ENCODE measurements around the gene HDAC3. TPM values are rescaled to one million over a fixed set of nuclear protein-coding genes. Genes with fewer than 3 reads are reported as not detected.

Gene HDAC3
- total RNA-seq (2014; rRNA removed) (66.8 and 82.9 TPM in 2 replicates), Bru-seq, nascent RNA (percentile 69 among the genes with signal in this experiment), BruChase-seq, experiment 1, labeled RNA remaining after a 6-hour chase (percentile 83 among the genes with signal in this experiment), BruChase-seq, experiment 2, labeled RNA remaining after a 2-hour chase (percentile 85 among the genes with signal in this experiment)
- long read RNA-seq, transcript HDAC3-201 (15 exons, 1,959 nt): major isoform, 170 of 209 reads
- long read RNA-seq, partial matches to known transcripts: 10 of 209 reads
- long read RNA-seq, other reads (novel, unspliced or antisense): 26 of 209 reads

GRCh38 chr5:141636413-141637122 lies at the start of gene HDAC3, which contains the start of gene RELL2:
Gene HDAC3, minus strand, starts transcription at chr5:141636849. Its CDS starts 59 bp downstream, at chr5:141636790.
Gene RELL2, plus strand, starts transcription at chr5:141636997. Its CDS starts 1,229 bp downstream, at chr5:141638226.
- Histone ChIP-seq H3K79me2 (ENCODE audit: low read length) (peaks cover 46% of the 10 kb centered on the region), H3K27me3 (ENCODE audit: low read length) (no peaks in the 10 kb centered on the region), H3K4me1 (ENCODE audit: insufficient read depth, low read length) (peaks cover 34% of the 10 kb centered on the region), H2AFZ (ENCODE audit: low read length) (peak within 1 kb of the TSS; percentile 96), H3K4me2 (ENCODE audit: low read length) (peak within 1 kb of the TSS; percentile 94), H3K9me2 (replicated peaks; ENCODE audit: low read length) (no peaks in the 10 kb centered on the region), H3F3A (ENCODE audit: low read length, unreplicated experiment) (no peaks in the 10 kb centered on the region), H3K36me3 (ENCODE audit: low read depth, low read length) (no peaks in the 10 kb centered on the region), H3K4me3 (ENCODE audit: low read length) (peak within 1 kb of the TSS; percentile 98), H3K9ac (ENCODE audit: low read length) (peak within 1 kb of the TSS; percentile 93), H4K20me1 (ENCODE audit: low read length) (peaks cover 10% of the 10 kb centered on the region; the same call in 1 of the 2 replicates), H3K27ac (ENCODE audit: low read length) (peak within 1 kb of the TSS; percentile 26; the same call in 1 of the 2 replicates), H3K9me3 (ENCODE audit: low read length) (no peaks in the 10 kb centered on the region)
- BruUV-seq (replicated peaks): TSS peak; percentile 48
- ChIA-PET CTCF (interaction anchor here (1.7 to 2.1 kb wide), 2 partner anchors 17 to 44 kb away, joined by 7 to 16 read pairs; partner anchors contain the start of gene DIAPH1), POLR2A (ENCODE audit: unreplicated experiment) (interaction anchor here (0.5 to 1.3 kb wide), 4 partner anchors 15 to 1375 kb away, joined by 3 to 4 read pairs (median 4); partner anchors contain the start of gene DIAPH1)
- peak; percentile 89 for DNase-seq
- ATAC-seq: peak; percentile 87
- TF ChIP-seq CTCF (conservative IDR thresholded peaks at IDR 0.05; ENCODE audit: low read depth, low read length): no peak
- no peak for TF ChIP-seq EZH2phosphoT487 (IDR thresholded peaks at IDR 0.05; ENCODE audit: borderline replicate concordance, low read length)
- TF ChIP-seq EZH2 (IDR thresholded peaks at IDR 0.05; ENCODE audit: low read length, unreplicated experiment): no peak
- intact Hi-C loops (cut with micrococcal nuclease): loop anchor here (2.0 kb wide), 1 partner anchor 18 kb away; the partner anchor contains the start of gene DIAPH1

DNA sequence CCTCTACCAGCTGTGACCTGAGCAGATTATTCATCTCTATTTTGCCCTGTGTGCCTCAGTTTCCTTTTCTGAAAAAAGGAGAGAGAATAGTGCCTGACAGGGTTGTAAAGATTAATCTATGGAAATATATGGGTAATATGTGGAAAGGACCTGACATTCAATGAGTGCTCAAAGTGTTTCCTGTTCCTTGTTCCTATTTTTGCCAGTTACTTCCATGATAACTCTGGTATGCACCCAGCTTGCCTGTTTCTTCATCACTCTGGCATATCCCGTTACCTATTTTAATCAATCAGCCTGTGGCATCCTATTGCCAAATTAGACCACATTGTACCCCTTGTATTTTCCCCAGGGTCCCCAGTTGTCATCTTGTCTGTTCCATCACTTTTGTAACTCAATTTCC lies 48.9 kb upstream of the HDAC3 start:
- H3K36me3 ChIP-seq (ENCODE audit: low read depth, low read length): no peaks in the 10 kb centered on the region
- H3K79me2 ChIP-seq (ENCODE audit: low read length): peaks cover 3% of the 10 kb centered on the region
- no peaks in the 10 kb centered on the region for H4K20me1 ChIP-seq (ENCODE audit: low read length)
- ATAC-seq: no peak
- DNase-seq: no peak
- TF ChIP-seq EZH2 (IDR thresholded peaks at IDR 0.05; ENCODE audit: low read length, unreplicated experiment): no peak
- TF ChIP-seq CTCF (conservative IDR thresholded peaks at IDR 0.05; ENCODE audit: low read depth, low read length): no peak
- TF ChIP-seq EZH2phosphoT487 (IDR thresholded peaks at IDR 0.05; ENCODE audit: borderline replicate concordance, low read length): no peak
- CTCF ChIA-PET: no interaction called here
- no peak overlapping the region for H2AFZ ChIP-seq (ENCODE audit: low read length)
- no peaks in the 10 kb centered on the region for H3K9me2 ChIP-seq (replicated peaks; ENCODE audit: low read length)
- H3F3A ChIP-seq (ENCODE audit: low read length, unreplicated experiment): peaks cover 4% of the 10 kb centered on the region
- H3K9me3 ChIP-seq (ENCODE audit: low read length): no peaks in the 10 kb centered on the region
- no peak overlapping the region for H3K4me3 ChIP-seq (ENCODE audit: low read length)
- H3K4me2 ChIP-seq (ENCODE audit: low read length): no peak overlapping the region
- H3K4me1 ChIP-seq (ENCODE audit: insufficient read depth, low read length): peaks cover 26% of the 10 kb centered on the region
- no peak overlapping the region for H3K27ac ChIP-seq (ENCODE audit: low read length)
- BruUV-seq (replicated peaks): no TSS peak
- H3K9ac ChIP-seq (ENCODE audit: low read length): no peak overlapping the region
- intact Hi-C loops (cut with micrococcal nuclease): no loop called here
- H3K27me3 ChIP-seq (ENCODE audit: low read length): no peaks in the 10 kb centered on the region
- POLR2A ChIA-PET (ENCODE audit: unreplicated experiment): no interaction called here

All from PC-3 (cell line).